ENCODE measurements around the gene ATP6V0A4.

GRCh38 chr7:138691178-138691577 lies 106.8 kb downstream of the ATP6V0A4 start:
- TF ChIP-seq, protein P1, sequence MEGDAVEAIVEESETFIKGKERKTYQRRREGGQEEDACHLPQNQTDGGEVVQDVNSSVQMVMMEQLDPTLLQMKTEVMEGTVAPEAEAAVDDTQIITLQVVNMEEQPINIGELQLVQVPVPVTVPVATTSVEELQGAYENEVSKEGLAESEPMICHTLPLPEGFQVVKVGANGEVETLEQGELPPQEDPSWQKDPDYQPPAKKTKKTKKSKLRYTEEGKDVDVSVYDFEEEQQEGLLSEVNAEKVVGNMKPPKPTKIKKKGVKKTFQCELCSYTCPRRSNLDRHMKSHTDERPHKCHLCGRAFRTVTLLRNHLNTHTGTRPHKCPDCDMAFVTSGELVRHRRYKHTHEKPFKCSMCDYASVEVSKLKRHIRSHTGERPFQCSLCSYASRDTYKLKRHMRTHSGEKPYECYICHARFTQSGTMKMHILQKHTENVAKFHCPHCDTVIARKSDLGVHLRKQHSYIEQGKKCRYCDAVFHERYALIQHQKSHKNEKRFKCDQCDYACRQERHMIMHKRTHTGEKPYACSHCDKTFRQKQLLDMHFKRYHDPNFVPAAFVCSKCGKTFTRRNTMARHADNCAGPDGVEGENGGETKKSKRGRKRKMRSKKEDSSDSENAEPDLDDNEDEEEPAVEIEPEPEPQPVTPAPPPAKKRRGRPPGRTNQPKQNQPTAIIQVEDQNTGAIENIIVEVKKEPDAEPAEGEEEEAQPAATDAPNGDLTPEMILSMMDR (IDR thresholded peaks at IDR 0.05; ENCODE audit: low read length) = no peak
- TF ChIP-seq EZH2 (IDR thresholded peaks at IDR 0.05; ENCODE audit: borderline replicate concordance, low read length) = no peak
